ENCODE results near the gene AKAP13. TPM values are rescaled to one million over a fixed set of nuclear protein-coding genes. Genes with fewer than 3 reads are reported as not detected.
"Not testable (repeated sequence)": the region's sequence is repeated elsewhere in the genome, so short reads cannot be mapped to it uniquely, and the experiment has no call there.

AKAP13 gene
- total RNA-seq, 2 experiments from 2014 or later, result 198 to 220 TPM

DNA sequence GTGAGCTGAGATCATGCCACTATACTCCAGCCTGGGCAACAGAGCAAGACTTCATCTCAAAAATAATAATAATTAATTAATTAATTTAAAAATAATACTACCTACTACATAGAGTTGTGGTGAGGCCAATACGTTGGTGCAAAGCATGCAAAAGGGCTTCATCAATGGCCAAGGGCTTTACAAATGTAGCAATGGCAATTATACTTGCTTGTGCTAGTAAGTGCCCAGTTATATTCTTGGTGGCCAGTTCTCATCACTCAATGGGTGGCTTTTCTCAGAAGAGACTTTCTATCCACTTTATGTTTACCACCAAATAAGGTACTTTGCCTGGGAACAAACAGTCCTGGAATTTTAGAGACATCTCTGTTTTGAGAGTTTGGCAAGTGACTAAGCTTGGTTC lies 36.2 kb upstream of the AKAP13 start:
- POLR2A ChIA-PET, result interaction anchor here (0.6 kb wide), 1 partner anchor 519 kb away, joined by 3 read pairs; no protein-coding TSS in a partner anchor
- not testable (repeated sequence) for DNase-seq; H3K9me3 Mint-ChIP-seq; H3K4me3 Mint-ChIP-seq; ATAC-seq (ENCODE audit: low read depth); H3K36me3 Mint-ChIP-seq; H3K27ac Mint-ChIP-seq; H3K27me3 Mint-ChIP-seq
- peaks cover 13% of the 10 kb centered on the region for H3K4me1 Mint-ChIP-seq

DNA sequence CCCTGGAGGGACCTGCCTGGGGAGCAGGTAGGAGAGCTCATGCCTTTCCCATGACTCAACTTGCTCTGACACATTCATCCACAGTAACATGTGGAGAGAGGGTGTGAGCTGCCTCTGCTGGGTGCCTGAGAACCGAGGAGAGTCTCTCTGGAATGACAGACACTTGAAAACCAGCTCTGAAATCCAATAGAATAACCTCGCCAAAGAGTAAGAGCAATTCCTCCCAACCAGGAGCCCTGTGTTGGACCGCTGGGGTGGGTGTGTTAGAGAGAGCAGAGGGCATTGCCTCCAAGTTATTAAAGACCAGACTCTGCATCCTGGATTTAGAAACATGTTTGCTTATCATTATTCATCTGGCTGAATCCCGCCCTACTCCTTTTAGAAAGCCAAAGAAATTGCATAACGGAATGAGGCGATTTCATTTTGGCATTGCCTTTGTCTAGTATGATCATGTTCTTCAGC lies 35.7 kb upstream of the AKAP13 start:
- POLR2A ChIA-PET, result interaction anchor here (0.6 kb wide), 1 partner anchor 520 kb away, joined by 3 read pairs; no protein-coding TSS in a partner anchor
- H3K9me3 Mint-ChIP-seq; H3K27me3 Mint-ChIP-seq; ATAC-seq (ENCODE audit: low read depth); H3K36me3 Mint-ChIP-seq; H3K4me3 Mint-ChIP-seq; DNase-seq; H3K27ac Mint-ChIP-seq: not testable (repeated sequence)
- peaks cover 13% of the 10 kb centered on the region for H3K4me1 Mint-ChIP-seq

- H3K36me3 Mint-ChIP-seq; DNase-seq; POLR2A ChIA-PET; H3K4me3 Mint-ChIP-seq; H3K27ac Mint-ChIP-seq; ATAC-seq (ENCODE audit: low read depth); H3K9me3 Mint-ChIP-seq; H3K27me3 Mint-ChIP-seq: not testable (repeated sequence)
- H3K4me1 Mint-ChIP-seq, result peaks cover 14% of the 10 kb centered on the region
These were observed 35.0 kb upstream of the AKAP13 start for GRCh38 chr15:85345196-85345918.

- H3K9me3 Mint-ChIP-seq; DNase-seq; H3K4me3 Mint-ChIP-seq; POLR2A ChIA-PET; H3K36me3 Mint-ChIP-seq; ATAC-seq (ENCODE audit: low read depth); H3K27ac Mint-ChIP-seq: not testable (repeated sequence)
- peaks cover 12% of the 10 kb centered on the region for H3K27me3 Mint-ChIP-seq
- peaks cover 14% of the 10 kb centered on the region for H3K4me1 Mint-ChIP-seq
These were observed 33.8 kb upstream of the AKAP13 start for GRCh38 chr15:85346462-85347084.

- Mint-ChIP-seq H3K27me3 (peaks cover 16% of the 10 kb centered on the region), H3K4me3 (peak overlapping the region; percentile 23), H3K4me1 (peaks cover 14% of the 10 kb centered on the region)
- not testable (repeated sequence) for H3K36me3 Mint-ChIP-seq, H3K9me3 Mint-ChIP-seq, DNase-seq, H3K27ac Mint-ChIP-seq
- POLR2A ChIA-PET, result interaction anchor here (0.5 to 0.6 kb wide), 2 partner anchors 15 to 68 kb away, joined by 3 to 5 read pairs; no protein-coding TSS in a partner anchor
- peak; percentile 46 for ATAC-seq (ENCODE audit: low read depth)
These were observed 32.9 kb upstream of the AKAP13 start for GRCh38 chr15:85347264-85348047.

- H3K4me1 Mint-ChIP-seq, result peaks cover 14% of the 10 kb centered on the region
- peak; percentile 79 for ATAC-seq (ENCODE audit: low read depth)
- not testable (repeated sequence) for H3K9me3 Mint-ChIP-seq, H3K27ac Mint-ChIP-seq, H3K36me3 Mint-ChIP-seq, DNase-seq
- H3K4me3 Mint-ChIP-seq, result peak overlapping the region; percentile 23
- POLR2A ChIA-PET, result interaction anchor here (0.5 to 0.6 kb wide), 2 partner anchors 16 to 68 kb away, joined by 3 to 5 read pairs; no protein-coding TSS in a partner anchor
- peaks cover 16% of the 10 kb centered on the region for H3K27me3 Mint-ChIP-seq
These were observed 32.2 kb upstream of the AKAP13 start for GRCh38 chr15:85348048-85348766.

- POLR2A ChIA-PET, result interaction anchor here (1.0 kb wide), 1 partner anchor 17 kb away, joined by 3 read pairs; no protein-coding TSS in a partner anchor
- Mint-ChIP-seq H3K4me1 (peaks cover 14% of the 10 kb centered on the region), H3K27me3 (peaks cover 16% of the 10 kb centered on the region)
- ATAC-seq (ENCODE audit: low read depth); H3K9me3 Mint-ChIP-seq; H3K4me3 Mint-ChIP-seq; DNase-seq; H3K27ac Mint-ChIP-seq; H3K36me3 Mint-ChIP-seq: not testable (repeated sequence)
These were observed 31.3 kb upstream of the AKAP13 start for GRCh38 chr15:85349062-85349461.

GRCh38 chr15:85350395-85350794 lies 30.0 kb upstream of the AKAP13 start:
- DNase-seq, result no peak
- Mint-ChIP-seq H3K36me3 (peaks cover 4% of the 10 kb centered on the region), H3K9me3 (peaks cover 4% of the 10 kb centered on the region), H3K4me3 (no peak overlapping the region), H3K27ac (no peak overlapping the region), H3K4me1 (peaks cover 14% of the 10 kb centered on the region), H3K27me3 (peaks cover 11% of the 10 kb centered on the region)
- ATAC-seq (ENCODE audit: low read depth), result no peak
- POLR2A ChIA-PET, result no interaction called here

GRCh38 chr15:85351501-85351900 lies 28.9 kb upstream of the AKAP13 start:
- ATAC-seq (ENCODE audit: low read depth); H3K36me3 Mint-ChIP-seq; POLR2A ChIA-PET; H3K4me3 Mint-ChIP-seq; H3K9me3 Mint-ChIP-seq; DNase-seq; H3K27ac Mint-ChIP-seq: not testable (repeated sequence)
- Mint-ChIP-seq H3K27me3 (peaks cover 11% of the 10 kb centered on the region), H3K4me1 (peaks cover 13% of the 10 kb centered on the region)

DNA sequence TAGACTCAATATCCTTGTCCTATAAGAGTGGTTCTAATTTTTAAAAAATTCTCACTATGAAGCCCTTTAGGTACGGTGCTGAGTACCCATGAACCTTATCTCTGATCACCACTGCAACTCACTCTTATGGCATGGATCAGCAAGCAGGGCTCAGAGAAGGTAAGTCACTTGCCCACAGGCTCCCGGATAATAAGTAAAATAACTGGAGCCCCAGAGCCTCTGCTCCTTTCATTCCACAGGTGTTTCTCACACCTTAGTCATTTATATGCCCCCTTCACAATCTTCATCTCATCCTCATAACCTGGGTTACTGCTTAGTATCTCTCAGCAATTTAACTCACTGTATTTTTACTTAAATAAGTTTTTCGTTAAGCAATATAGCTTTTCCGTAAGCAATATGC lies 28.4 kb upstream of the AKAP13 start:
- ATAC-seq (ENCODE audit: low read depth), result no peak
- POLR2A ChIA-PET, result no interaction called here
- Mint-ChIP-seq H3K9me3 (peaks cover 4% of the 10 kb centered on the region), H3K4me1 (peaks cover 14% of the 10 kb centered on the region), H3K4me3 (no peak overlapping the region), H3K27me3 (peaks cover 11% of the 10 kb centered on the region), H3K27ac (no peak overlapping the region), H3K36me3 (peaks cover 4% of the 10 kb centered on the region)
- no peak for DNase-seq

- POLR2A ChIA-PET, result no interaction called here
- H3K4me3 Mint-ChIP-seq, result no peak overlapping the region
- peaks cover 4% of the 10 kb centered on the region for H3K36me3 Mint-ChIP-seq
- peaks cover 4% of the 10 kb centered on the region for H3K9me3 Mint-ChIP-seq
- peaks cover 11% of the 10 kb centered on the region for H3K27me3 Mint-ChIP-seq
- peaks cover 15% of the 10 kb centered on the region for H3K4me1 Mint-ChIP-seq
- DNase-seq, result no peak
- no peak overlapping the region for H3K27ac Mint-ChIP-seq
- no peak for ATAC-seq (ENCODE audit: low read depth)
These were observed 26.9 kb upstream of the AKAP13 start for GRCh38 chr15:85353516-85353915.

GRCh38 chr15:85354461-85354860 lies 25.9 kb upstream of the AKAP13 start:
- POLR2A ChIA-PET, result no interaction called here
- peaks cover 4% of the 10 kb centered on the region for H3K36me3 Mint-ChIP-seq
- no peak for DNase-seq
- no peak for ATAC-seq (ENCODE audit: low read depth)
- H3K27me3 Mint-ChIP-seq, result peaks cover 11% of the 10 kb centered on the region
- H3K27ac Mint-ChIP-seq, result no peak overlapping the region
- no peak overlapping the region for H3K4me3 Mint-ChIP-seq
- H3K4me1 Mint-ChIP-seq, result peaks cover 14% of the 10 kb centered on the region
- H3K9me3 Mint-ChIP-seq, result peaks cover 4% of the 10 kb centered on the region

DNA sequence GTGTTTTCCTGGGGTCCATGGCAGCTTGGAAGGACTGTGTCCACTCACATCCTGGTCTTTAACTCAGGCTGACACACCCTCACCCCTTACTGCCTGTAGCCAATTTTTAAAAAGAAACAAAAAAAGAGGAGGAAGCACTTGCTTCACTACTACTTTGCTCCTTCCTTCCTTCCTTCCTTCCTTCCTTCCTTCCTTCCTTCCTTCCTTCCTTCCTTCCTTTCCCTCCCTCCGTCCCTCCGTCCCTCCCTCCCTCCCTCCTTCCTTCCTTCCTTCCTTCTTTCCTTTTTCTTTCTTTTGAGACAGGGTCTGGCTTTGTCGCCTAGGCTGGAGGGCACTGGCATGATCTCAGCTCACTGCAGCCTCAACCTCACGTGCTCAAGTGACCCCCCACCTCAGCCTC lies 25.5 kb upstream of the AKAP13 start:
- H3K9me3 Mint-ChIP-seq, result peaks cover 4% of the 10 kb centered on the region
- POLR2A ChIA-PET, result no interaction called here

More for the DNA sequence above, 25.5 kb upstream of the AKAP13 start:
- H3K36me3 Mint-ChIP-seq, result peaks cover 4% of the 10 kb centered on the region
- DNase-seq (no peak), ATAC-seq (ENCODE audit: low read depth) (no peak)
- no peak overlapping the region for H3K4me3 Mint-ChIP-seq
- no peak overlapping the region for H3K27ac Mint-ChIP-seq
- H3K27me3 Mint-ChIP-seq, result peaks cover 10% of the 10 kb centered on the region
- peaks cover 14% of the 10 kb centered on the region for H3K4me1 Mint-ChIP-seq
